ENCODE data around the gene PRDX3.
A peak's percentile ranks its signal among the peaks of the same experiment; 100 is the strongest.
"Not testable (repeated sequence)": the region's sequence is repeated elsewhere in the genome, so short reads cannot be mapped to it uniquely, and the experiment has no call there.

The PRDX3 gene

DNA sequence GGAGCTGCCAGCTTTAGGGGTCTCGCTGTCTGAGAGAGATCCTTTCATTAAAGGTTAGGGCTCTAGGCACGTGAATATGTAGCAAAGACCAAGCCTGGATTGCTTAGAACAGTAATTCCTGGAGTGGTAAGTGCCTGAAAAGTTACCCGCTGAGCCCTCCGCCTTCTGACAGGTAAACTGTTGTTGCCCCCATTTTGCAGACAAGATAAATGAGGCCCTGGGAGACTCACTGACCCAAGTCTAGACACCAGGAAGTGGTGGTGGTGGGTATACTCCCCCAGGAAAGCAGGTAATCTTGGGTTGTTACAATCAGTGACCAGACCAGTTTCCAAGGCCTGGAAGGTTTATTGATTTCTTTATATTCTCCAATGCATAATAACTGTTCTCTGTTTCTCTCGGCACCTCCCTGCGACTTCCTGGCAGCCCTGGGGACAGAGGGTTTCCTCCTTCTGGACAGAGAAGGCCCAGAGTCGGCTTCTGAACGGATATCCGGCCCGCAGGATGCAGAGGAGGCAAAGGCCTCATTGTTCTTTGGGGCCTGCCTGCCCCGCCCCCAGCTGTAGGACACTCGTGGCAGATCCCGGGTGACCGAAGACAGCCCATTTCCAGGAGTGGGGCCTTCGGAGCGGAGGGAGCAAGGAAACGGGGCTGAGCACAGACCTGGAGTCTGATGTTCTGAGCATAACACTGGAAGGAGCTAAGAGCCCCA lies 27.4 kb upstream of the PRDX3 start:
- peak; percentile 78 for DNase-seq

DNA sequence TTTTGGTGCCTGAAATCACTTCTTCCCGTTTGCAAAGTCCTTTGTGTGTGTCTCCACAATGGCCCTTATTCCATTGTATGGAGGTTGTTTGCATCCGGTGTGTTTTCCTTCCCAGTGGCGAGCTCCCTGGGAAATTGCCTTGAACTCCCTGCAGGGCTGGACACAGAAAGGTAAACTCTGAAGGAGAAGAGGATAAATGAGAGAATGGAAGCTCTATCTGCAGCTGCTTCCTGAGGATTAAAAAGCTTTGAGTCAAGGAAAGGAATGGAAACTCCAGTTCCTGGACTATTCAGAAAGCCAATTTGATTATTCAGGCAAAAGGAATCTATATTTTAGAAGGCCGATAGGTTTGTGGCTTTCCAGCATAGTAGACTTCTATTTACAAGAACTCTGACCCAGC lies 24.4 kb upstream of the PRDX3 start:
- no peak for DNase-seq

DNA sequence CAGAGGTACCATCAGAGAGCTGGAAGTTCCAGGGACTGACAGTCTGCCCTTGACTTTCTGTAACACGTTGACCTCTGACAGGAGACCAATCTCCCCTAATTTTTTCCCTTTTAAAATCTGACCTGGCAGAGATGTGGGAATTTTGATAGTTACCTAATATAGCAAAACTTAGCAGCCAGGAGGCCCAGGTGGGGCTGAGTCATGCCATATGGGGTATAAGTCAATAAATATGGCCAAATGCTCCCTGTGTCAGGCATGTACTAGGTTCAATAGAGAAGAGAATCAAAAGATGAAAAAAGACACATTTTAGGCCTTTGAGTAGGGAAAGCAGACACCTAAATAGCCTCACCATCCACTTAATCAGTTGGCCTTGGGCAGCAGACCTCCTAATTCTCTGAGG lies 22.6 kb upstream of the PRDX3 start:
- DNase-seq, result no peak

- peak; percentile 74 for DNase-seq
These were observed 20.8 kb upstream of the PRDX3 start for GRCh38 chr10:119199231-119199992.

GRCh38 chr10:119198438-119198837 lies 19.8 kb upstream of the PRDX3 start:
- DNase-seq, result peak; percentile 60

GRCh38 chr10:119197921-119198320 lies 19.3 kb upstream of the PRDX3 start:
- DNase-seq, result no peak

DNA sequence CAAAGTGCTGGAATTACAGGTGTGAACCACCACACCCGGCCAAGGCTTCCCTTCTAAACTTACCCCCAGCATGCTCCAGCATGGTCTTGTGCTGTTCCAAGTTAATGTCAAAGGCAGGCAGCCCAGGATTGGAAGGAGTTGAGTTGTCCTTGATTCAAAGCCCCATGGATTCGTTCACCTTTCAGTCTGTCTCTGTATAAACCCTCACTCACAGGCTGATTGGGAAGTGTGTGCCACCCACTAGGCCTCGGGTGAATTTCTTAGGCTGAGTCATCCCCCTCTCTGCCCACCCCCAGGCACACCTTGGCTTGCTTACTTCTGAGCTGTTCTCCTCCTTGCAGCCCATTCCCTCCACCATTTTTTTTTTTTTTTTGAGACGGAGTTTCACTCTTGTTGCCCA lies 13.3 kb upstream of the PRDX3 start:
- DNase-seq, result no peak

DNA sequence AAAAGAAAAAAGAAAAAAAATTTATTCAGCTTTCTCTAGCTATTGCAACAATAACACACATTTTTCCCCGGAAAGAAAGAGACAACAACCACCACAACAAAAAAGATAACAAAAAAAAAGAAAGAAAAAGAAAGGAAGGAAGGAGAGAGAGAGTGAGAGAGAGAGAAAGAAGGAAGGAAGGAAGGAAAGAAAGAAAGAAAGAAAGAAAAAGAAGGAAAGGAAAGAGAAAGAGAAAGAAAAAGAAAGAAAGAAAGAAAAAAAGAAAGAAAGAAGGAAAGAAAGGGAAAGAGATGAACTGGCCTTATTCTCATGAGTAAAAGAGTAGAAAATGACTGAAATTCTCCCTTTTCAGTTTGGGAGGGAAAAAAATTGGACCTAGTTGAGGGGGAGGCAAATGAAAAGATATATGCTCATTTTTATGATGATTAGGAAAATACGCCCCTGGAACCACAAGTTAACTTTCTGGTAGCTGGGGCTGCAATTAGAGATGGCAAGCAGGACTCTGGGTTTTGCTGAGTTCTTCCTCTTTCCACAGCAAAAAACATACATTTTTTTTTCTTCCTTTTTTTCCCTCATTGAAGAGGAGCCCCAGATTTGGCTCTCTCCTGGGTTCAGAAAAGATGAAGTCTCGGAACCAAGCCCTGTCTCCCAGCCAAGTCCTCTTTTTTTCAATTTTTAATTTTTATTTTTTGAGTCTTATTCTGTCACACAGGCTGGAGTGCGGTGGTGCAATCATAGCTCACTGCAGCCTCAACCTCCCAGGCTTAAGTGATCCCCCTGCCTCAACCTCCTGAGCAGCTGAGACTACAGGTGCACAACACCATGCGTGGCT lies 12.6 kb upstream of the PRDX3 start:
- no peak for DNase-seq

GRCh38 chr10:119190353-119190752 lies 11.7 kb upstream of the PRDX3 start:
- no peak for DNase-seq

GRCh38 chr10:119189811-119190282 lies 11.2 kb upstream of the PRDX3 start:
- peak; percentile 56 for DNase-seq

DNA sequence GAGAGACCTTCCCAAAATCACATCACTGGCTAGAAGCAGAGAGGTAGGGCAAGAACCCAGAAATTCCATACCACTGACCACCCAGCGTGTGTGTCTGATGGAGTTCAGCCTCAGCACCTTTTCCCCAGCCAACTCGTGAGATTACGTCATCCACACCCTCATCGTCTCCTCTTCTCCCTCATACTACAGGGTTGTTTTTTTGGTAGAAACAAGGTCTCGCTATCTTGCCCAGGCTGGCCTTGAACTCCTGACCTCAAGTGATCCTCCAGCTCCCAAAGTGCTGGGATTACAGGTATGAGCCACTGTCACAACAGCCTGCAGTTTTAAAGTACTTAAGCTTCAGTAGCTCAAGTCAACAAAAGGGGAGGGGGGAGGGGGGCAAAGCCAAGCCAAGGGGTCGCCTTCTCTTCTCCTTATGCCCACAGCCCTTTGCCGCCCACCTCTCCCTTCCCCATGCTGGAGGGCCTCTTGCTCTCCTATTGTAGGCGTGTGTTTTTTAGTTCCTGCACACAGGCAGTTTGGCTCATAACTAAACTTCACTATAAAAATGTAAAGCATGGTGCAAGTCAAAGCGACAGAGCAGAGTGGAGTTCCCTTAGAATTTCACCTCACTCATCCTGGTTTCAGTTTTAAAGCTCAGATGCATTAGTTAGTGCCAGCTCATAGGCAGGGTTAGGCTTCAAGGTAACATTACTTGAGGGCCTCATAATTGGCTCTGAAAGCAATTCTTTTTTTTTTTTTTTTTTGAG lies 5.2 kb upstream of the PRDX3 start:
- no peak for DNase-seq

DNA sequence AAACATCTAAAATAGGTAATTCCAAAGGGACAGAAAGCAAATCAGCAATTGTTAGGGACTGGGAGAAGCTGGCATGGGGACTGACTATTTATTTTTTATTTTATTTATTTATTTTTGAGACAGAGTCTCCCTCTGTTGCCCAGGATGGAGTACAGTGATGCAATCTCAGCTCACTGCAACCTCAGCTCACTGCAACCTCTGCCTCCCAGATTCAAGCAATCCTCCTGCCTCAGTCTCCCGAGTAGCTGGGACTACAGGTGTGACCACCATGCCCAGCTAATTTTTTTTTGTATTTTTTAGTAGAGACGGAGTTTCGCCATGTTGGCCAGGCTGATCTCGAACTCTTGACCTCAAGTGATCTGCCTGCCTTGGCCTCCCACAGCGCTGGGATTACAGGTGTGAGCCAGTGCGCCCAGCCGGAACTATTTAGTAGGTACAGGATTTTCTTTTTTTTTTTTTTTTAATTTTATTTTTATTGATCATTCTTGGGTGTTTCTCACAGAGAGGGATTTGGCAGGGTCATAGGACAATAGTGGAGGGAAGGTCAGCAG lies 2.3 kb upstream of the PRDX3 start:
- not testable (repeated sequence) for DNase-seq

- DNase-seq, result no peak
These were observed 772 bp downstream of the PRDX3 start for GRCh38 chr10:119177708-119178371.

DNA sequence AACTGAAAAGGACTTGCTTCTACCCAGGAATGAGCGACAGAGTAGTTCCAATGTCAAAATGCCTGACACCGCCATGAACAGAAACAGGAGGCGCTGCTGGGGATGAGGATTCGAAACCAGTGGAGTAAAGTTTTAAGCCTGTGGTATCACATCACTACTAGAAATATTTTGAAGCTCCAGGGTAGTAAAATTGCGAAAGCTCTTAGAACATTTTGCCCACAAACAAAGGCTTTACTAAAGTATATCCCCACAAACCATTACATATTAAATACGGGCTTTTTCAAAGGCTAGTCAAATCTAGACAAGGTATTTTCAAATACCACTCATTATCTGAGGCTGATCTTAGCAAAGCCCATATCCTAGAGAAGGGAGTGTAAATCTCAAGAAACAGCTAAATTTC lies 2.4 kb downstream of the PRDX3 start:
- DNase-seq, result no peak

DNA sequence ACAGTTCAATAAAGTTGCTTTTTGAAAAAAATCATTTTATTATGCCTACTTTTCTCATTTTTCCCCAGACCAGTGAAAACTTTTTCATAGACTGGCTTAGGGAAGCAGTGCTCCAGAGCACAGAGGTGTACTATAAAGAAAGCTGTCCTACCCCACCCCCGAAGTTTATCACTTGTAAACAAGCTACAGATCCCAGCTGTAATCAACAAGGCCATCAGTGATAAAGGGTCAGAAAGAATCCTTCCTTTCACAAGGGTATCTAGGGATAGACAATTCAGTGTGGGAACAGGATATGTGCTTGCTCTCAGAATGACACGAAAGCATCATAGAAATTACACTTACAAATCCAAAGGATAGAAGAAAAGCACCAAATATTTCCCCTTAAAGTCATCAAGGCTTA lies 4.5 kb downstream of the PRDX3 start:
- DNase-seq, result no peak

DNA sequence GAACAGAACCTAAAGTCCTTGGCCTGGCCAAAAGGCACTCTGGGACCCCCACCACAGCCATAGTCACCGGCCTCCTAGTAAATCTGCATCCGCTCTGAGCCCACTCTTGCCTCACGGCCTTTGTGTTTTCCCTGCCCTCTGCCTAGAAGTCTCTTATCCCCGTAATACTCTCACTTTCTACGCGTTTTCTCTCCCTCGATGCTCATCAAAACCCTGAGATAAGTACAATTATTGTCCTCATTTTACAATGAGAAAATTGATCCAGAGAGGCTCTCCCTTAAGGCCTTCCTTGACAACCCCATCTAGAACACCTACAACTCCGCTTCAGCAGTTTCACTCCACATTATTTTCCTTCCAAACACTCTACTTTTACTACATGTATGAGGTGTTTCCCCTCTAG lies 11.6 kb downstream of the PRDX3 start:
- DNase-seq, result no peak

DNA sequence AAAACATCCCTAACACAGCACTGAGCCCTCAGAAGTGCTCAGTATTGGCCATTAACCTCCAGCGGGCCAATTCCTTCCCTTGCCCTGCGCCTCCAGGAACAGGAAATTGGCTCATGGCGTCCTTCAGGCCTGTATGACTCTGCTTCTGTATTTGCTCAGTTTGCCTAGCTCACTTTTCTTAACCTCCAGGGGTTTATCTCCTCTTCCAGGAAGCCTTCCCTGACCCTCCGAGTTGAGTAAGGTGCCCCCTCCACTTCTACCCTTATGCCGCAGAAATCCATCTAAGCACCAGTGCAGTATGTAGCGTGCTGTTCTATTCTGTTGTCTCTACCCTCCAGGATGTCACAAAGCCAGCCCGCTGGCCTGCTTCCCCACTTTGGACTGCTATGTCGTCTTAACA lies 12.0 kb downstream of the PRDX3 start:
- DNase-seq, result no peak

DNA sequence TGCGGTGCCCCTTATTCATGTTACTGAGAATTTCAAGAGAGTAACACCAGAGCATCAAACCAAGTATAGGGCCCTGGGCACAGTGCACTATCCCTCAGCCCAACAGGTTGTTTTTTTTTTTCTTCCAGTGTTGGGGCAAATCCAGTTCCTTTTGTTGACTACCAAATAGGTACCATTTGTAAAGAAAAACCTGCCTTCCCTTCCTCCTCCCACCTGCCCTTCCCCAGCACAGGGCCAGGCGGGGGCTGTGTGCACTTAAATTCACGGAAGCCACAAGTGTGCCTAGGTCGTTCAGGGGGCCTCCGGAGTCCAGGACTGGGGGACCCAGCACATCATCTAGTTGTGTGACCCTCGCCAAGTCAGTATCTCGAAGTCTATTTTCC lies 12.5 kb downstream of the PRDX3 start:
- DNase-seq, result no peak

DNA sequence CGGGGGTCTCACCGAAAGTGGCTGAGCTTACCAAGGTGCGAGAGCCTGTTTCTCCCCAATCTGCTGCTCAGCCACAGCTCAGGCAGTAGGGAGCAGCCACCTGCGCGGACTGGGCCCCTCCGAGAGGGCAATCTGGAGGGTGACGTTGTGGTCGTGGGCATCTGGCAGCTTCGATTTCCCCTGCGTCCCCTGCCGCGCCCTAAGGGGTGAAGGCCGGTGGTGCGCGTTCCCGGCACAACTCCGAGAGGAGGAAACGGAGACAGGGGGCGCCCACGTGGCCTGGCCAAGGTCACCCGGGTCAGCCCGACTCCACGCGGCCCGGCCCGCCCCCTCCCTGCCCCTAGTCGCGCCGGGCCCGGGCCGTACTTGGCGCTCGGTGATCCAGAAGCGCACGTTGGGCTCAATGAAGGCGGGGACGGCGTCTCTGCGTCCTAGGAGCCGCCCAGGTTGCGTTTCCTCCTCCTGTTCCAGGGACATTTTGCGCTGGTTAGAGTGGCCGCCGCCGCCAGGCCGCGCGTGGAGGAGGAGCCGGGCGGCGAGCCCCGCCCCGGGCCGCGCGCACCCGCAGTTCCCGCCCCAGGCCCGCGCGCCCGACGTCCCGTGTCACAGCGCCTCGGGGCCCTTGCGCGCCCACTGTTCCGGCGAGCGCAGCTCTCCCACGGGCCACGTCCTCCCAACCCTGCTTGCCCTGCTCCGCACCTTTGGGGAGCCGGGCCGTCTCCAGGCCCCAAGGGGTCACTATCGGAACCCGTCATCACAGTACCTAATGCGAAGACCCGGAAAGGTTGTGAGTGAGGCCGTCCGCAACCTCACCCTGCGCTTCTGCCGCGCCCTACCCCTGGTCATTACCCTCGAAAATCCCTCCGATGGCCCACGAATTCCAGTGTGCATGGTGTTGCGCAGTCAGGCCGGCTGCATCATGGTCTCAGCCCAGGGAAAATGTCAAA lies 13.2 kb downstream of the PRDX3 start, which contains the start of gene SFXN4:
SFXN4 (minus strand) TSS at position 544 of the 947 bp plus-strand sequence; CDS start at position 477, 67 bp downstream.
- peak; percentile 80 for DNase-seq

- no peak for DNase-seq
These were observed 16.0 kb downstream of the PRDX3 start for GRCh38 chr10:119162452-119163092.

All from hematopoietic multipotent progenitor cell treated with erythropoietin and hydrocortisone succinate and interleukin-3 and kit ligand, for 8 days (in vitro differentiated cells).